Measurements from ENCODE around the gene SUN2.

The SUN2 gene

GRCh38 chr22:38788021-38788816 is 32.4 kb upstream of the SUN2 start:
- no peak overlapping the region for H3K4me3 ChIP-seq (ENCODE audit: low read length)
- no peak for TF ChIP-seq ZNF274 (IDR thresholded peaks at IDR 0.05; ENCODE audit: low read depth, low read length)

DNA sequence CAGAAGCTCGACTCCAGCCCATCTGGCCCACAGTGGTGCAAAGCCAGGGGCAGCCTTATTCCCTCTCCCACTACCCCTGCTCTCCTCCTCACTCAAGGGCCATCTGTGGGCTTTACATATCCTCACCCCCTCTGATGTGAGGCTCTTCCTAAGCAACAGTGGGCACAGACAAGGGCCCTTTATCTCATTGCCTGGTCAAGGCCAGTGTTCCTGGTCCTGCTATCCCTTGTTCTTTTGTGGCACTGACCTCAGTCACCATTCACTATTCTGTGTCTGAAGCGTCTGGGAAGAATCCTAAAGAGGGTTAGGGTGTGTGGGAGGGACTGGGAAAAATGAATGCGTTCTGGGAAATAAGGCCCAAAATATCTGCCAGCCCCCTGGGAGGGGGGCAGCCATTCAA is 30.8 kb upstream of the SUN2 start:
- TF ChIP-seq ZNF274 (IDR thresholded peaks at IDR 0.05; ENCODE audit: low read depth, low read length) = no peak
- no peak overlapping the region for H3K4me3 ChIP-seq (ENCODE audit: low read length)

DNA sequence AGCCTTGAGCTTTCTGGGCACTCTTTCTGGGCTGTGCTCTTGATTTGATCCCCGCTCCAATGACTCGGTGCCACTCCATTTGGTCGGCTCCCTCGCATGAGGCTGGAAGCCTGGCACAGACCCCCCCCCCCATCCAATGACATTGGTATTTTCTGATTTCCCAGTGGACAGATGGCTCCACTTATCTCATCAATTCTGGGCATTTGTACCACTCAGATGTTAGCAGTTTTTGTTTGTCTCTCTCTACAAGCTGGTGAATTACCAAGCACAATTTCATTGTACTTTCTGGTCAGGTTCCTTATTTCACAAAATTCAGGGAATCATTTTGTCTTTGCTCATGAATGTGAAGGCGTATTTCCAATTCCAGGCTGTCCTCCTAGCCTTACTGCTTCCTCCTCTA is 29.1 kb upstream of the SUN2 start:
- no peak for TF ChIP-seq ZNF274 (IDR thresholded peaks at IDR 0.05; ENCODE audit: low read depth, low read length)
- H3K4me3 ChIP-seq (ENCODE audit: low read length) = no peak overlapping the region

GRCh38 chr22:38784035-38784434 is 28.2 kb upstream of the SUN2 start:
- no peak overlapping the region for H3K4me3 ChIP-seq (ENCODE audit: low read length)
- TF ChIP-seq ZNF274 (IDR thresholded peaks at IDR 0.05; ENCODE audit: low read depth, low read length) = no peak

DNA sequence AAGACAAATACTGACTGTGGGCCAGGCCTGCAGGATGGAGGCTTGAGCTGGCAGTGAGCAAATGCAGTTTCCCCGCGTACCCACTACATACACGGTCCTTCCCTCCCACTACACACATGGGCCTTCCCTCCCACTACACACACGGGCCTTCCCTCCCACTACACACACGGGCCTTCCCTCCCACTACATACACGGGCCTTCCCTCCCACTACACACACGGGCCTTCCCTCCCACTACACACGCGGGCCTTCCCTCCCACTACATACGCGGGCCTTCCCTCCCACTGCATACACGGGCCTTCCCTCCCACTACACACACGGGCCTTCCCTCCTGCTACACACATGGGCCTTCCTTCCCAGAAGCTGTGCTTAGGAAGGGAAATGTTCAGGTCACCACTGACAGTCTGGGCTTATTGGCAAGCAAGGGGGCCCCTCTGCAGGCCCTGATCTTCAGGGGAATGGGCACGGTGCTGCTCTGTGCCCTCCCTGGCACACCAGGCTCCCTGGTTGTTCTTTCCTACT is 27.4 kb upstream of the SUN2 start:
- H3K4me3 ChIP-seq (ENCODE audit: low read length) = no peak overlapping the region
- TF ChIP-seq ZNF274 (IDR thresholded peaks at IDR 0.05; ENCODE audit: low read depth, low read length) = no peak

- TF ChIP-seq ZNF274 (IDR thresholded peaks at IDR 0.05; ENCODE audit: low read depth, low read length) = no peak
- no peak overlapping the region for H3K4me3 ChIP-seq (ENCODE audit: low read length)
Observed at GRCh38 chr22:38782402-38783094, 26.8 kb upstream of the SUN2 start.

- no peak overlapping the region for H3K4me3 ChIP-seq (ENCODE audit: low read length)
- TF ChIP-seq ZNF274 (IDR thresholded peaks at IDR 0.05; ENCODE audit: low read depth, low read length) = no peak
Observed at GRCh38 chr22:38781033-38781432, 25.2 kb upstream of the SUN2 start.

DNA sequence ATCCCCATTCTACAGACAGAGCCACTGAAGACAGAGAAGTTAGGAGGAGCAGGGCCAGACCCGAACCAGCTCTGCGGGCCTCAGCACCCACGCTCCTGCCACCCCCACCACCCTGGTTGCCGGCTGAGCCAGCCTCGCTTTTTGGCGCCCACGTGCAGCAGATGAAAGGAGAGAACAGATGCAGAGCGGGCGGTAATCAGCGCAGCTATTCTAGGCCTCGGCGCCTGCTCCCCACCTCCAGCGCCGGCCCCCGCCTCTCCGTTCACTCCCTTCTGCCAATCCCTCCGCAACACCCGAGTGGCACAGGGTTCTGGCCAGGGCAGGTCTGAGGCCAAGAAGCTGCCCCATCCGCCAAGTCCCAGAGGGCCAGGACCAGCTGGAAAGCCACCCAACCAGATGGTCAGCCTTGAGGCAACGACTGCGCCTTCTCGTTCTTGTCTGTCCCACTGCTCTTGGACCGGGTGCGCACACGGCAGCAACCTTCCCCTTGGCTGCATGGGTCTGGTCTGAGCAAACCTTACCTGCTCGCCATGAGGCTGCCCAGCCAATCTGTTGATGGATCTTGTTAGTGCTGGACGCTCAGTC is 21.4 kb upstream of the SUN2 start:
- no peak overlapping the region for H3K4me3 ChIP-seq (ENCODE audit: low read length)
- TF ChIP-seq ZNF274 (IDR thresholded peaks at IDR 0.05; ENCODE audit: low read depth, low read length) = no peak

- no peak overlapping the region for H3K4me3 ChIP-seq (ENCODE audit: low read length)
- no peak for TF ChIP-seq ZNF274 (IDR thresholded peaks at IDR 0.05; ENCODE audit: low read depth, low read length)
Observed at GRCh38 chr22:38776086-38776485, 20.3 kb upstream of the SUN2 start.

- TF ChIP-seq ZNF274 (IDR thresholded peaks at IDR 0.05; ENCODE audit: low read depth, low read length) = no peak
- no peak overlapping the region for H3K4me3 ChIP-seq (ENCODE audit: low read length)
Observed at GRCh38 chr22:38775656-38776055, 19.9 kb upstream of the SUN2 start.

GRCh38 chr22:38774496-38775166 is 18.8 kb upstream of the SUN2 start:
- no peak overlapping the region for H3K4me3 ChIP-seq (ENCODE audit: low read length)
- no peak for TF ChIP-seq ZNF274 (IDR thresholded peaks at IDR 0.05; ENCODE audit: low read depth, low read length)

- H3K4me3 ChIP-seq (ENCODE audit: low read length) = no peak overlapping the region
- TF ChIP-seq ZNF274 (IDR thresholded peaks at IDR 0.05; ENCODE audit: low read depth, low read length) = no peak
Observed at GRCh38 chr22:38773363-38773946, 17.7 kb upstream of the SUN2 start.

- TF ChIP-seq ZNF274 (IDR thresholded peaks at IDR 0.05; ENCODE audit: low read depth, low read length) = no peak
- no peak overlapping the region for H3K4me3 ChIP-seq (ENCODE audit: low read length)
Observed at GRCh38 chr22:38772623-38772873, 16.8 kb upstream of the SUN2 start.

GRCh38 chr22:38770257-38770949 is 14.6 kb upstream of the SUN2 start:
- no peak overlapping the region for H3K4me3 ChIP-seq (ENCODE audit: low read length)
- no peak for TF ChIP-seq ZNF274 (IDR thresholded peaks at IDR 0.05; ENCODE audit: low read depth, low read length)
